Measurements from ENCODE around the gene HMGB1.

HMGB1 gene

GRCh38 chr13:30429721-30430694 is 35.7 kb downstream of the HMGB1 start:
- DNase-seq, result no peak

- DNase-seq, result no peak
Measured at GRCh38 chr13:30429235-30429634, 36.5 kb downstream of the HMGB1 start.

GRCh38 chr13:30423891-30424290 is 41.8 kb downstream of the HMGB1 start:
- no peak for DNase-seq

GRCh38 chr13:30422054-30422839 is 43.5 kb downstream of the HMGB1 start, which contains the start of gene UBE2L5:
TSS of gene UBE2L5 (plus strand) at chr13:30422493. CDS start at chr13:30427991, 5,498 bp downstream.
- DNase-seq, result peak; percentile 64 to 77

- peak; percentile 29 to 50 for DNase-seq
Measured at GRCh38 chr13:30421093-30422053, 44.4 kb downstream of the HMGB1 start.

- no peak for DNase-seq
Measured at GRCh38 chr13:30418717-30419459, 46.8 kb downstream of the HMGB1 start.

- DNase-seq, result no peak
Measured at GRCh38 chr13:30418075-30418716, 47.5 kb downstream of the HMGB1 start.

- no peak for DNase-seq
Measured at GRCh38 chr13:30416471-30416870, 49.3 kb downstream of the HMGB1 start.

GRCh38 chr13:30415430-30416030 is 50.2 kb downstream of the HMGB1 start:
- DNase-seq, result no peak

GRCh38 chr13:30413842-30414241 is 51.9 kb downstream of the HMGB1 start:
- no peak for DNase-seq

- DNase-seq, result no peak
Measured at GRCh38 chr13:30412346-30412745, 53.4 kb downstream of the HMGB1 start.

- no peak for DNase-seq
Measured at GRCh38 chr13:30410705-30411125, 55.0 kb downstream of the HMGB1 start.

- no peak for DNase-seq
Measured at GRCh38 chr13:30409886-30410704, 55.6 kb downstream of the HMGB1 start.

- DNase-seq, result peak; percentile 92 to 94
Measured at GRCh38 chr13:30408319-30409101, 57.2 kb downstream of the HMGB1 start.

GRCh38 chr13:30406779-30407416 is 58.8 kb downstream of the HMGB1 start:
- DNase-seq, result no peak

Data from CD4-positive, alpha-beta T cell treated with Interferon alpha-2 for 1 hour (primary cell).